HEK293 (cell line): ENCODE data around the gene PTDSS2.

Experiments
- AEBP2 ChIP-seq: fragments of 450-650 bp; formaldehyde crosslinking; IDR thresholded peaks from 2 replicates; pipeline ENCODE4 v1.5.1; 2016; ENCODE audit warnings: missing biosample characterization, missing genetic modification characterization, borderline replicate concordance
- CTCF ChIP-seq: fragments of 450-650 bp; formaldehyde crosslinking; IDR thresholded peaks from 2 replicates; pipeline ENCODE4 v1.5.1; 2016; ENCODE audit warnings: missing biosample characterization, missing genetic modification characterization
- HOXA7 ChIP-seq: sonication (generic); formaldehyde crosslinking; IDR thresholded peaks from 2 replicates; pipeline ENCODE4 v1.8.1; 2022; ENCODE audit warnings: missing genetic modification reagents, borderline replicate concordance
- RBAK ChIP-seq: fragments of 450-650 bp; formaldehyde crosslinking; IDR thresholded peaks from 2 replicates; pipeline ENCODE4 v1.5.1; 2016; ENCODE audit warnings: missing biosample characterization, missing genetic modification characterization
- YY1 ChIP-seq: fragments of 450-650 bp; formaldehyde crosslinking; IDR thresholded peaks from 2 replicates; pipeline ENCODE4 v1.5.1; 2018; ENCODE audit warnings: missing biosample characterization, missing genetic modification characterization
- ZBTB10 ChIP-seq: fragments of 450-650 bp; formaldehyde crosslinking; IDR thresholded peaks from 2 replicates; pipeline ENCODE4 v1.5.1; 2016; ENCODE audit warnings: missing biosample characterization, missing genetic modification characterization
- ZNF274 ChIP-seq, 2 experiments: fragments of 200-500 bp in 1 of 2; fragments of 450-650 bp in 1 of 2; sonication (Bioruptor generic) in 1 of 2; formaldehyde crosslinking in 1 of 2; IDR thresholded peaks; 2 replicates each; pipeline versions ENCODE4 v1.5.1 to v1.6.1; 2014 to 2016; ENCODE audit warnings: borderline replicate concordance in 1 of 2, inconsistent platforms in 1 of 2, low read length in 1 of 2, missing biosample characterization in 1 of 2, missing genetic modification characterization in 1 of 2
- ZNF394 ChIP-seq: fragments of 450-650 bp; formaldehyde crosslinking; IDR thresholded peaks from 2 replicates; pipeline ENCODE4 v1.5.1; 2016; ENCODE audit warnings: missing biosample characterization, missing genetic modification characterization, mild to moderate bottlenecking, moderate library complexity, borderline replicate concordance

GRCh38 chr11:439315-440064, 10.6 kb upstream of the PTDSS2 start:
- no peak for TF ChIP-seq CTCF
- no peak for TF ChIP-seq HOXA7
- no peak for TF ChIP-seq YY1 (tag by site-specific recombination)
- no peak for TF ChIP-seq ZNF274 (IDR thresholded peaks at IDR 0.05; ENCODE audit: low read length)
- no peak for TF ChIP-seq ZNF274 (tag by site-specific recombination; IDR thresholded peaks at IDR 0.05; ENCODE audit: borderline replicate concordance)
- TF ChIP-seq ZNF394 (tag by site-specific recombination), result no peak
- TF ChIP-seq ZBTB10 (tag by site-specific recombination), result no peak
- TF ChIP-seq RBAK, result no peak
- TF ChIP-seq AEBP2 (tag by site-specific recombination), result no peak
